GM12878 (cell line): ENCODE measurements around the gene ISOC2. TPM values are rescaled to one million over a fixed set of nuclear protein-coding genes. Genes with fewer than 3 reads are reported as not detected.

ENCODE experiments used
- ATAC-seq: fragments of 200-7000 bp; cut with Tn5 transposase; 3 replicates; pipeline ENCODE4 v1.9.1; 2020; ENCODE audit warnings: mild to moderate bottlenecking, moderate library complexity
- BruUV-seq: library from RNA; stranded (reverse); fragments of 400-500 nt; replicated peaks from 2 replicates; lab custom pipeline; 2021; lab: Mats Ljungman, UMichigan
- CTCF ChIA-PET: fragments of 300-600 bp; sonication (Branson Sonifier 250); formaldehyde crosslinking; extraction: SDS; loops from one replicate; lab custom pipeline; 2021; ENCODE audit warnings: inconsistent platforms; lab: Yijun Ruan, JAX
- POLR2A ChIA-PET: fragments of 350-600 bp; formaldehyde crosslinking; extraction: SDS; loops from one replicate; lab custom pipeline; 2021; ENCODE audit warnings: inconsistent platforms; lab: Charles Lee
- RAD21 ChIA-PET: fragments of 300-600 bp; sonication (Branson Sonifier 250); formaldehyde crosslinking; loops from one replicate; lab custom pipeline; 2023; ENCODE audit warnings: antibody characterized with exemption; ENCODE audit not compliant: unreplicated experiment; lab: Charles Lee
- SMC1A ChIA-PET: fragments of 300-600 bp; sonication (Branson Sonifier 250); formaldehyde crosslinking; loops from one replicate; lab custom pipeline; 2023; ENCODE audit not compliant: unreplicated experiment, uncharacterized antibody; lab: Charles Lee
- DNase-seq: peaks from one replicate; pipeline ENCODE4 v3.0.0-alpha.2; 2011; ENCODE audit warnings: low read depth, low spot score
- FAIRE-seq: peaks from 3 replicates; lab custom pipeline; 2011; peaks lifted over from hg19 to GRCh38; lab: Jason Lieb, UNC
- H2AFZ ChIP-seq: 2 replicates; pipeline ENCODE4 v1.6.0; 2011; ENCODE audit warnings: low read depth, low read length, control low read depth; ENCODE audit not compliant: control insufficient read depth
- H3K27ac ChIP-seq: 2 replicates; pipeline ENCODE4 v1.5.1; 2011; ENCODE audit warnings: control low read depth; ENCODE audit not compliant: control insufficient read depth, insufficient read depth
- H3K27me3 ChIP-seq, 2 experiments: replicated peaks in 1 of 2; 2 replicates each; pipeline versions ENCODE4 v1.6.0 to v1.6.1; 2011; ENCODE audit warnings: low read length in 1 of 2; ENCODE audit not compliant: control insufficient read depth in 2 of 2, insufficient read depth in 2 of 2
- H3K36me3 ChIP-seq, 2 experiments: 2 replicates each; pipeline ENCODE4 v1.5.1; 2011; ENCODE audit warnings: low read length in 1 of 2; ENCODE audit not compliant: control insufficient read depth in 2 of 2, insufficient read depth in 2 of 2
- H3K4me1 ChIP-seq: 2 replicates; pipeline ENCODE4 v1.6.1; 2011; ENCODE audit warnings: mild to moderate bottlenecking, low read length, moderate library complexity, mixed read lengths; ENCODE audit not compliant: control insufficient read depth, insufficient read depth
- H3K4me2 ChIP-seq: 2 replicates; pipeline ENCODE4 v1.6.0; 2011; ENCODE audit warnings: control low read depth; ENCODE audit not compliant: control insufficient read depth, insufficient read depth
- H3K4me3 ChIP-seq: fragments of 200-600 bp; sonication (generic); 2 replicates; pipeline ENCODE4 v1.5.1; 2016
- H3K79me2 ChIP-seq: 2 replicates; pipeline ENCODE4 v1.6.0; 2011; ENCODE audit warnings: low read length; ENCODE audit not compliant: control insufficient read depth, insufficient read depth
- H3K9ac ChIP-seq: 2 replicates; pipeline ENCODE4 v1.8.0; 2011; ENCODE audit warnings: low read length, control low read depth, mixed read lengths; ENCODE audit not compliant: control insufficient read depth, insufficient read depth
- H3K9me3 ChIP-seq: replicated peaks from 3 replicates; pipeline ENCODE4 v1.5.1; 2011; ENCODE audit warnings: mild to moderate bottlenecking, low read length; ENCODE audit not compliant: control insufficient read depth, insufficient read depth
- H4K20me1 ChIP-seq: 2 replicates; pipeline ENCODE4 v1.6.0; 2011; ENCODE audit not compliant: control insufficient read depth, insufficient read depth
- KAT2A ChIP-seq: conservative IDR thresholded peaks from 2 replicates; pipeline ENCODE4 v1.6.1; 2011; ENCODE audit warnings: low read depth, low read length; ENCODE audit not compliant: control insufficient read depth
- MTA2 ChIP-seq: fragments of 450-650 bp; IDR thresholded peaks from 2 replicates; pipeline ENCODE4 v1.6.1; 2016; ENCODE audit warnings: low read depth, mild to moderate bottlenecking, moderate library complexity
- SMARCA5 ChIP-seq: fragments of 450-650 bp; IDR thresholded peaks from 2 replicates; pipeline ENCODE4 v1.6.1; 2017; ENCODE audit warnings: mild to moderate bottlenecking
- STAT3 ChIP-seq: IDR thresholded peaks from 2 replicates; pipeline ENCODE4 v1.6.1; 2011; ENCODE audit warnings: low read depth, low read length, improper control_type of control experiment
- TCF3 ChIP-seq: IDR thresholded peaks from 2 replicates; pipeline ENCODE4 v1.6.1; 2012; ENCODE audit warnings: low read depth, mild to moderate bottlenecking, low read length, borderline replicate concordance; ENCODE audit not compliant: insufficient read depth
- ZZZ3 ChIP-seq: IDR thresholded peaks from 2 replicates; pipeline ENCODE4 v1.6.1; 2011; ENCODE audit warnings: low read depth; ENCODE audit not compliant: control insufficient read depth, insufficient read length
- WGBS: methylation state at CpG from one replicate; pipeline ENCODE4 v1.1.6; 2016; ENCODE audit warnings: low lambda C conversion rate; ENCODE audit not compliant: insufficient replicate concordance, insufficient coverage; ENCODE audit errors: missing lambda C conversion rate; 5-methylcytosine and 5-hydroxymethylcytosine counted together
- in situ Hi-C: fragments of 300-500 bp; cut with MboI; formaldehyde crosslinking; loops from 9 replicates; pipeline ENCODE4 v1.14.3; 2018; ENCODE audit warnings: mixed read lengths
- intact Hi-C: fragments of 100-400 bp; cut with micrococcal nuclease; formaldehyde crosslinking; loops from one replicate; pipeline ENCODE4 v1.14.2; 2022; ENCODE audit not compliant: unreplicated experiment
- polyA plus RNA-seq, 11 experiments: library from polyadenylated mRNA; depleted of rRNA in 4 of 11; unstranded in 6 of 11; stranded (reverse) in 5 of 11; fragments of >200 nt; fragmentation: Nextera tagmentation in 4 of 11; fragmentation: Illumina TruSeq in 1 of 11; extraction: Ambion mirVana in 4 of 11; extraction: Trizol in 1 of 11; gene quantifications; 1 replicate in 1 of 11; 2 replicates in 10 of 11; pipeline versions ENCODE4 v1.2.1 to v1.2.3, GENCODE V29; 2011 to 2016; ENCODE audit warnings: inconsistent platforms in 2 of 11, missing spikeins in 2 of 11, low read depth in 1 of 11
- total RNA-seq, 4 experiments: library from RNA; depleted of rRNA in 3 of 4; stranded (reverse); fragments of >200 nt in 3 of 4; fragmentation: Illumina TruSeq in 1 of 4; extraction: Trizol in 1 of 4; gene quantifications; 2 replicates each; pipeline versions ENCODE4 v1.2.1 to v1.2.3, GENCODE V29; 2013 to 2021
- TF ChIP-seq, protein P1 (sequence below): fragments of 450-650 bp; IDR thresholded peaks from 2 replicates; pipeline ENCODE4 v1.6.1; 2017; ENCODE audit warnings: mild to moderate bottlenecking, moderate library complexity
- TF ChIP-seq, protein P2 (sequence below): fragments of 150-350 bp; IDR thresholded peaks from 2 replicates; pipeline ENCODE4 v1.6.1; 2016; ENCODE audit warnings: low read depth, low read length
- TF ChIP-seq, protein P3 (sequence below): fragments of 450-650 bp; IDR thresholded peaks from 2 replicates; pipeline ENCODE4 v1.6.1; 2014; ENCODE audit warnings: mild to moderate bottlenecking

Gene ISOC2
- total and polyA plus RNA-seq, 10 of the 15 experiments (the other 5 are each of a cell fraction or from before 2014, with no cell fraction given): 0.72 to 238 (median 56.9) TPM

GRCh38 chr19:55488986-55489710 lies 27.7 kb upstream of the ISOC2 start (continued):
- TF ChIP-seq MTA2 (no peak), TCF3 (no peak), SMARCA5 (no peak)
- TF ChIP-seq, all 136 proteins: peak for 0

DNA sequence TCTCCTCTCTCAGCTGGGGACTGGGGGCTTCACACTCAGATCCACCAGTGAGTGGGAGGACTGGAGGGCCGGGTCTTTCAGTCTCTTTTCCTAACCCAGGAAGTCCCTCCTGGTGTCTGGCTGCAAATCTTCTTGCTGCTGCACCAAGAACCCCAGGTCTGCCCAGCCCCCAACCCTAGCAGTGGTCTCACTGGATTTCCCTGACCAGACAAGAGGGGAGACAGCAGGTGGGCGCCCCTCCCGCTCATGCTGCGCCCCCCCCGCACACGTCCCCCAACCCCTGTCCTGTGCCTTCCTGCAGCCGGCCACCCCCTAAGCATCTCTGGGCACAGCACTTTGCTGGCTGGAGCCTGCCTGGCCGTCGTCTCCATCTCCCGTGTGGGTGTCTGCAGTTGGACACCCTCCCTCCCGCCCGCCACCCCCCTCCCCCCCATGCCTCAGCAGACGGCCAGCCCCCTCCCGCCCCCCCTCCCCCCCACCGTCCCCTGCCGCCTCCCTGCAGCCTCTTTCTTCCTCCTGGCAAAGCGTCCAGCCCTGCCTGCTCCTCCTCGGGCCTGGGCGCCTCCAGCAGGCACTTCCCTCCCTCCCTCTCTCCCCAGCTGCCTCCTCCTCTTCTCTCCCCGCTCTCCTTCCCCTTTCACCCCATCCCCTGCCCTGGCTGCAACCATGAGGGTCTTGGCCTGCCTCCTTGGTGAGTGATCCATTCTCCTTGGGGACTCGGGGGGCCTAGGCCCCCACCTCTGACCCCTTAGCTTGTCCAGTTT lies 26.7 kb upstream of the ISOC2 start, which contains the start of gene SSC5D:
Gene SSC5D, plus strand, starts transcription at position 513 of the 764 bp plus-strand sequence. Its CDS starts 154 bp downstream, at position 667.
- H3K27ac ChIP-seq: no peak within 1 kb of the TSS
- peaks cover 6% of the 10 kb centered on the region for H3K4me1 ChIP-seq
- ChIA-PET SMC1A (interaction anchor here (1.7 to 1.8 kb wide), 3 partner anchors 10 to 16 kb away, joined by 4 to 6 read pairs (median 5); no protein-coding TSS in a partner anchor), CTCF (interaction anchor here (3.4 kb wide), 1 partner anchor 16 kb away, joined by 22 read pairs; no protein-coding TSS in a partner anchor), POLR2A (interaction anchor here (0.6 to 1.6 kb wide), 3 partner anchors 11 to 137 kb away, joined by 3 to 4 read pairs (median 3); partner anchors contain the start of gene ZNF628), RAD21 (no interaction called here)
- H2AFZ ChIP-seq: no peak within 1 kb of the TSS
- WGBS: 0% methylated on average over 4 of the region's 21 CpGs
- no TSS peak for BruUV-seq
- H3K4me2 ChIP-seq: no peak within 1 kb of the TSS
- intact Hi-C loops (no loop called here), in situ Hi-C loops (no loop called here)
- FAIRE-seq (no peak), ATAC-seq (no peak), DNase-seq (no peak)
- H4K20me1 ChIP-seq: no peaks in the 10 kb centered on the region
- H3K27me3 ChIP-seq: no peaks in the 10 kb centered on the region; a peak in 1 of 4 replicates
- no peak within 1 kb of the TSS for H3K9ac ChIP-seq
- H3K9me3 ChIP-seq: no peaks in the 10 kb centered on the region
- H3K4me3 ChIP-seq: no peak within 1 kb of the TSS
- H3K79me2 ChIP-seq: no peaks in the 10 kb centered on the region; the same call in 1 of the 2 replicates
- peaks cover 0 to 3% of the 10 kb centered on the region in 2 experiments; a peak in 2 of 4 replicates for H3K36me3 ChIP-seq
- TF ChIP-seq, protein P1, sequence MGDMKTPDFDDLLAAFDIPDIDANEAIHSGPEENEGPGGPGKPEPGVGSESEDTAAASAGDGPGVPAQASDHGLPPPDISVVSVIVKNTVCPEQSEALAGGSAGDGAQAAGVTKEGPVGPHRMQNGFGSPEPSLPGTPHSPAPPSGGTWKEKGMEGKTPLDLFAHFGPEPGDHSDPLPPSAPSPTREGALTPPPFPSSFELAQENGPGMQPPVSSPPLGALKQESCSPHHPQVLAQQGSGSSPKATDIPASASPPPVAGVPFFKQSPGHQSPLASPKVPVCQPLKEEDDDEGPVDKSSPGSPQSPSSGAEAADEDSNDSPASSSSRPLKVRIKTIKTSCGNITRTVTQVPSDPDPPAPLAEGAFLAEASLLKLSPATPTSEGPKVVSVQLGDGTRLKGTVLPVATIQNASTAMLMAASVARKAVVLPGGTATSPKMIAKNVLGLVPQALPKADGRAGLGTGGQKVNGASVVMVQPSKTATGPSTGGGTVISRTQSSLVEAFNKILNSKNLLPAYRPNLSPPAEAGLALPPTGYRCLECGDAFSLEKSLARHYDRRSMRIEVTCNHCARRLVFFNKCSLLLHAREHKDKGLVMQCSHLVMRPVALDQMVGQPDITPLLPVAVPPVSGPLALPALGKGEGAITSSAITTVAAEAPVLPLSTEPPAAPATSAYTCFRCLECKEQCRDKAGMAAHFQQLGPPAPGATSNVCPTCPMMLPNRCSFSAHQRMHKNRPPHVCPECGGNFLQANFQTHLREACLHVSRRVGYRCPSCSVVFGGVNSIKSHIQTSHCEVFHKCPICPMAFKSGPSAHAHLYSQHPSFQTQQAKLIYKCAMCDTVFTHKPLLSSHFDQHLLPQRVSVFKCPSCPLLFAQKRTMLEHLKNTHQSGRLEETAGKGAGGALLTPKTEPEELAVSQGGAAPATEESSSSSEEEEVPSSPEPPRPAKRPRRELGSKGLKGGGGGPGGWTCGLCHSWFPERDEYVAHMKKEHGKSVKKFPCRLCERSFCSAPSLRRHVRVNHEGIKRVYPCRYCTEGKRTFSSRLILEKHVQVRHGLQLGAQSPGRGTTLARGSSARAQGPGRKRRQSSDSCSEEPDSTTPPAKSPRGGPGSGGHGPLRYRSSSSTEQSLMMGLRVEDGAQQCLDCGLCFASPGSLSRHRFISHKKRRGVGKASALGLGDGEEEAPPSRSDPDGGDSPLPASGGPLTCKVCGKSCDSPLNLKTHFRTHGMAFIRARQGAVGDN: no peak
- TF ChIP-seq, protein P2, sequence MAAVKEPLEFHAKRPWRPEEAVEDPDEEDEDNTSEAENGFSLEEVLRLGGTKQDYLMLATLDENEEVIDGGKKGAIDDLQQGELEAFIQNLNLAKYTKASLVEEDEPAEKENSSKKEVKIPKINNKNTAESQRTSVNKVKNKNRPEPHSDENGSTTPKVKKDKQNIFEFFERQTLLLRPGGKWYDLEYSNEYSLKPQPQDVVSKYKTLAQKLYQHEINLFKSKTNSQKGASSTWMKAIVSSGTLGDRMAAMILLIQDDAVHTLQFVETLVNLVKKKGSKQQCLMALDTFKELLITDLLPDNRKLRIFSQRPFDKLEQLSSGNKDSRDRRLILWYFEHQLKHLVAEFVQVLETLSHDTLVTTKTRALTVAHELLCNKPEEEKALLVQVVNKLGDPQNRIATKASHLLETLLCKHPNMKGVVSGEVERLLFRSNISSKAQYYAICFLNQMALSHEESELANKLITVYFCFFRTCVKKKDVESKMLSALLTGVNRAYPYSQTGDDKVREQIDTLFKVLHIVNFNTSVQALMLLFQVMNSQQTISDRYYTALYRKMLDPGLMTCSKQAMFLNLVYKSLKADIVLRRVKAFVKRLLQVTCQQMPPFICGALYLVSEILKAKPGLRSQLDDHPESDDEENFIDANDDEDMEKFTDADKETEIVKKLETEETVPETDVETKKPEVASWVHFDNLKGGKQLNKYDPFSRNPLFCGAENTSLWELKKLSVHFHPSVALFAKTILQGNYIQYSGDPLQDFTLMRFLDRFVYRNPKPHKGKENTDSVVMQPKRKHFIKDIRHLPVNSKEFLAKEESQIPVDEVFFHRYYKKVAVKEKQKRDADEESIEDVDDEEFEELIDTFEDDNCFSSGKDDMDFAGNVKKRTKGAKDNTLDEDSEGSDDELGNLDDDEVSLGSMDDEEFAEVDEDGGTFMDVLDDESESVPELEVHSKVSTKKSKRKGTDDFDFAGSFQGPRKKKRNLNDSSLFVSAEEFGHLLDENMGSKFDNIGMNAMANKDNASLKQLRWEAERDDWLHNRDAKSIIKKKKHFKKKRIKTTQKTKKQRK: no peak
- TF ChIP-seq ZZZ3 (no peak), KAT2A (no peak), STAT3 (no peak)
- TF ChIP-seq, protein P3, sequence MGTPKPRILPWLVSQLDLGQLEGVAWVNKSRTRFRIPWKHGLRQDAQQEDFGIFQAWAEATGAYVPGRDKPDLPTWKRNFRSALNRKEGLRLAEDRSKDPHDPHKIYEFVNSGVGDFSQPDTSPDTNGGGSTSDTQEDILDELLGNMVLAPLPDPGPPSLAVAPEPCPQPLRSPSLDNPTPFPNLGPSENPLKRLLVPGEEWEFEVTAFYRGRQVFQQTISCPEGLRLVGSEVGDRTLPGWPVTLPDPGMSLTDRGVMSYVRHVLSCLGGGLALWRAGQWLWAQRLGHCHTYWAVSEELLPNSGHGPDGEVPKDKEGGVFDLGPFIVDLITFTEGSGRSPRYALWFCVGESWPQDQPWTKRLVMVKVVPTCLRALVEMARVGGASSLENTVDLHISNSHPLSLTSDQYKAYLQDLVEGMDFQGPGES: no peak
